ENCODE results near the gene KCNA10. TPM values are rescaled to one million over a fixed set of nuclear protein-coding genes. Genes with fewer than 3 reads are reported as not detected.
"Not testable (repeated sequence)": the region's sequence is repeated elsewhere in the genome, so short reads cannot be mapped to it uniquely, and the experiment has no call there.

Gene KCNA10
- total RNA-seq, 1 experiment from 2014 or later: not detected

GRCh38 chr1:110511436-110511835 lies 7.5 kb downstream of the KCNA10 start:
- no peak overlapping the region for H2AK5ac ChIP-seq (ENCODE audit: insufficient read length, low read length)
- H4K20me1 ChIP-seq (ENCODE audit: control insufficient read depth, insufficient read depth, insufficient read length): no peaks in the 10 kb centered on the region
- H3T11ph ChIP-seq (ENCODE audit: low read length): no peak overlapping the region
- H2BK5ac ChIP-seq (ENCODE audit: insufficient read length, low read length): no peak overlapping the region
- H3K23ac ChIP-seq (ENCODE audit: insufficient read length, low read depth, low read length): no peak overlapping the region
- H3K4ac ChIP-seq (ENCODE audit: low read depth, low read length): no peak overlapping the region
- H2BK20ac ChIP-seq (ENCODE audit: low read depth, low read length, poor library complexity, severe bottlenecking): no peak overlapping the region
- H3K79me2 ChIP-seq (ENCODE audit: insufficient read depth, low read length): no peaks in the 10 kb centered on the region
- no peak overlapping the region for H4K5ac ChIP-seq (ENCODE audit: insufficient read length, low read depth, low read length)
- Mint-ChIP-seq H3K27me3 (ENCODE audit: low read depth) (peaks cover 4% of the 10 kb centered on the region), H3K9me3 (peaks cover 4 to 9% of the 10 kb centered on the region in 2 experiments; a peak in 4 of 5 replicates), H3K4me3 (no peak overlapping the region), H3K27ac (no peak overlapping the region), H3K36me3 (ENCODE audit: insufficient read depth in 1 of 3, low read depth in 3 of 3) (peaks cover 0 to 2% (median 0%) of the 10 kb centered on the region in 3 experiments; a peak in 2 of 7 replicates), H3K4me1 (peaks cover 21 to 23% of the 10 kb centered on the region in 2 experiments)
- WGBS (ENCODE audit: extremely low coverage, insufficient read length, low lambda C conversion rate): no CpG with 5 or more reads among the region's 6 CpGs
- H2BK15ac ChIP-seq (ENCODE audit: low read depth, low read length): no peak overlapping the region
- no peak overlapping the region for H4K8ac ChIP-seq (replicated peaks; ENCODE audit: insufficient read length, low read depth, low read length)
- H3K56ac ChIP-seq (ENCODE audit: insufficient read length, low read depth, low read length): no peak overlapping the region
- H2AFZ ChIP-seq (ENCODE audit: low read length): no peak overlapping the region
- DNase-seq: no peak
- TF ChIP-seq CTCF (conservative IDR thresholded peaks at IDR 0.05): no peak
- H3K14ac ChIP-seq (ENCODE audit: insufficient read depth, low read length): no peak overlapping the region
- H3K9ac ChIP-seq (ENCODE audit: extremely low read depth, insufficient read length, low read length): no peak overlapping the region
- no peak overlapping the region for H3K4me2 ChIP-seq (ENCODE audit: insufficient read depth, insufficient read length, low read length)
- no peak overlapping the region for H4K91ac ChIP-seq (ENCODE audit: insufficient read length, low read depth, low read length)
- no peak overlapping the region for H3K18ac ChIP-seq (ENCODE audit: insufficient read length, low read depth, low read length)
- H3K9me3 ChIP-seq (ENCODE audit: control insufficient read depth, low read depth, low read length): no peaks in the 10 kb centered on the region
- no peak overlapping the region for H2BK12ac ChIP-seq (ENCODE audit: insufficient read length, low read depth, low read length)
- H3K23me2 ChIP-seq (ENCODE audit: insufficient read length, low read depth, low read length, poor library complexity, severe bottlenecking): no peaks in the 10 kb centered on the region
- H3K4me1 ChIP-seq (ENCODE audit: insufficient read depth, low read length): 0 out of 2 replicates have a peak, but pooled peaks cover 2% of the 10 kb centered on the region
- no peaks in the 10 kb centered on the region for H3K27me3 ChIP-seq (ENCODE audit: insufficient read depth, low read length)
- no peaks in the 10 kb centered on the region for H3K79me1 ChIP-seq (ENCODE audit: insufficient read depth, low read depth, low read length, poor library complexity, severe bottlenecking)
- no peak overlapping the region for H3K27ac ChIP-seq (ENCODE audit: insufficient read length, low read depth, low read length)
- H2BK120ac ChIP-seq (ENCODE audit: low read depth, low read length, poor library complexity, severe bottlenecking): no peak overlapping the region

GRCh38 chr1:110510921-110511320 lies 8.1 kb downstream of the KCNA10 start:
- not testable (repeated sequence) for H3K79me1 ChIP-seq (ENCODE audit: insufficient read depth, low read depth, low read length, poor library complexity, severe bottlenecking); H2AK5ac ChIP-seq (ENCODE audit: insufficient read length, low read length); H2BK12ac ChIP-seq (ENCODE audit: insufficient read length, low read depth, low read length); H3K18ac ChIP-seq (ENCODE audit: insufficient read length, low read depth, low read length); H3K4ac ChIP-seq (ENCODE audit: low read depth, low read length); H3K23ac ChIP-seq (ENCODE audit: insufficient read length, low read depth, low read length); H3K9ac ChIP-seq (ENCODE audit: extremely low read depth, insufficient read length, low read length); H3K23me2 ChIP-seq (ENCODE audit: insufficient read length, low read depth, low read length, poor library complexity, severe bottlenecking); H3K27me3 ChIP-seq (ENCODE audit: insufficient read depth, low read length); H3T11ph ChIP-seq (ENCODE audit: low read length); H3K27ac Mint-ChIP-seq; H3K9me3 ChIP-seq (ENCODE audit: control insufficient read depth, low read depth, low read length); H2BK15ac ChIP-seq (ENCODE audit: low read depth, low read length); H4K5ac ChIP-seq (ENCODE audit: insufficient read length, low read depth, low read length); H4K20me1 ChIP-seq (ENCODE audit: control insufficient read depth, insufficient read depth, insufficient read length); H2BK5ac ChIP-seq (ENCODE audit: insufficient read length, low read length); H4K91ac ChIP-seq (ENCODE audit: insufficient read length, low read depth, low read length); H3K9me3 Mint-ChIP-seq; H3K4me2 ChIP-seq (ENCODE audit: insufficient read depth, insufficient read length, low read length); H3K79me2 ChIP-seq (ENCODE audit: insufficient read depth, low read length); H4K8ac ChIP-seq (replicated peaks; ENCODE audit: insufficient read length, low read depth, low read length); H2BK20ac ChIP-seq (ENCODE audit: low read depth, low read length, poor library complexity, severe bottlenecking); H2BK120ac ChIP-seq (ENCODE audit: low read depth, low read length, poor library complexity, severe bottlenecking); H3K14ac ChIP-seq (ENCODE audit: insufficient read depth, low read length); H3K4me3 Mint-ChIP-seq; H3K27ac ChIP-seq (ENCODE audit: insufficient read length, low read depth, low read length); DNase-seq; H2AFZ ChIP-seq (ENCODE audit: low read length); H3K4me1 ChIP-seq (ENCODE audit: insufficient read depth, low read length); H3K56ac ChIP-seq (ENCODE audit: insufficient read length, low read depth, low read length); H3K36me3 Mint-ChIP-seq (ENCODE audit: insufficient read depth in 1 of 3, low read depth in 3 of 3); H3K27me3 Mint-ChIP-seq (ENCODE audit: low read depth)
- H3K4me1 Mint-ChIP-seq: peaks cover 15 to 18% of the 10 kb centered on the region in 2 experiments
- no CpG with 5 or more reads among the region's 5 CpGs for WGBS (ENCODE audit: extremely low coverage, insufficient read length, low lambda C conversion rate)

Measured in H9 (cell line).